Glutamatergic neuron (in vitro differentiated cells): ENCODE measurements around the gene TGFB2. TPM values are rescaled to one million over a fixed set of nuclear protein-coding genes. Genes with fewer than 3 reads are reported as not detected.

Source experiments
- DNase-seq: peaks from one replicate; pipeline ENCODE4 v3.0.0; 2022
- H3K27ac Mint-ChIP-seq: one replicate; pipeline ENCODE4 v1.8.0; 2020; ENCODE audit warnings: mild to moderate bottlenecking, mixed read lengths, inconsistent platforms; ENCODE audit not compliant: unreplicated experiment
- H3K27me3 Mint-ChIP-seq: one replicate; pipeline ENCODE4 v1.8.0; 2020; ENCODE audit warnings: mild to moderate bottlenecking, moderate library complexity, mixed read lengths, inconsistent platforms; ENCODE audit not compliant: unreplicated experiment
- H3K36me3 Mint-ChIP-seq: one replicate; pipeline ENCODE4 v1.8.0; 2020; ENCODE audit warnings: mild to moderate bottlenecking, mixed read lengths, inconsistent platforms; ENCODE audit not compliant: unreplicated experiment
- H3K4me1 Mint-ChIP-seq: one replicate; pipeline ENCODE4 v1.8.0; 2020; ENCODE audit warnings: mild to moderate bottlenecking, low read depth, mixed read lengths, inconsistent platforms; ENCODE audit not compliant: unreplicated experiment
- H3K4me3 Mint-ChIP-seq: one replicate; pipeline ENCODE4 v1.8.0; 2020; ENCODE audit warnings: mild to moderate bottlenecking, mixed read lengths, inconsistent platforms; ENCODE audit not compliant: unreplicated experiment
- H3K9me3 Mint-ChIP-seq: one replicate; pipeline ENCODE4 v1.8.0; 2020; ENCODE audit warnings: mild to moderate bottlenecking, moderate library complexity, mixed read lengths, inconsistent platforms; ENCODE audit not compliant: unreplicated experiment
- total RNA-seq: library from RNA; stranded (reverse); fragmentation: NEBNext Ultra II Directional; extraction: Animal tissue kit (Norgen Biotek cat#: 25700); gene quantifications from one replicate; pipeline ENCODE4 v1.2.1, GENCODE V29; 2021; ENCODE audit not compliant: unreplicated experiment
- TF ChIP-seq, protein P1 (sequence below): fragments of 200-600 bp; sonication (generic); IDR thresholded peaks from one replicate; pipeline ENCODE4 v1.5.0; 2021; ENCODE audit not compliant: partially characterized antibody, unreplicated experiment

Gene TGFB2
- total RNA-seq, 1 donor from 2014 or later = 2.0 TPM

- Mint-ChIP-seq H3K27me3 (no peaks in the 10 kb centered on the region), H3K27ac (no peak overlapping the region), H3K36me3 (no peaks in the 10 kb centered on the region), H3K4me3 (no peak overlapping the region), H3K9me3 (peaks cover 2% of the 10 kb centered on the region), H3K4me1 (peaks cover 7% of the 10 kb centered on the region)
- no peak for DNase-seq
- TF ChIP-seq, protein P1, sequence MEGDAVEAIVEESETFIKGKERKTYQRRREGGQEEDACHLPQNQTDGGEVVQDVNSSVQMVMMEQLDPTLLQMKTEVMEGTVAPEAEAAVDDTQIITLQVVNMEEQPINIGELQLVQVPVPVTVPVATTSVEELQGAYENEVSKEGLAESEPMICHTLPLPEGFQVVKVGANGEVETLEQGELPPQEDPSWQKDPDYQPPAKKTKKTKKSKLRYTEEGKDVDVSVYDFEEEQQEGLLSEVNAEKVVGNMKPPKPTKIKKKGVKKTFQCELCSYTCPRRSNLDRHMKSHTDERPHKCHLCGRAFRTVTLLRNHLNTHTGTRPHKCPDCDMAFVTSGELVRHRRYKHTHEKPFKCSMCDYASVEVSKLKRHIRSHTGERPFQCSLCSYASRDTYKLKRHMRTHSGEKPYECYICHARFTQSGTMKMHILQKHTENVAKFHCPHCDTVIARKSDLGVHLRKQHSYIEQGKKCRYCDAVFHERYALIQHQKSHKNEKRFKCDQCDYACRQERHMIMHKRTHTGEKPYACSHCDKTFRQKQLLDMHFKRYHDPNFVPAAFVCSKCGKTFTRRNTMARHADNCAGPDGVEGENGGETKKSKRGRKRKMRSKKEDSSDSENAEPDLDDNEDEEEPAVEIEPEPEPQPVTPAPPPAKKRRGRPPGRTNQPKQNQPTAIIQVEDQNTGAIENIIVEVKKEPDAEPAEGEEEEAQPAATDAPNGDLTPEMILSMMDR = no peak
These were observed 129.0 kb downstream of the TGFB2 start for GRCh38 chr1:218474128-218474527.

DNA sequence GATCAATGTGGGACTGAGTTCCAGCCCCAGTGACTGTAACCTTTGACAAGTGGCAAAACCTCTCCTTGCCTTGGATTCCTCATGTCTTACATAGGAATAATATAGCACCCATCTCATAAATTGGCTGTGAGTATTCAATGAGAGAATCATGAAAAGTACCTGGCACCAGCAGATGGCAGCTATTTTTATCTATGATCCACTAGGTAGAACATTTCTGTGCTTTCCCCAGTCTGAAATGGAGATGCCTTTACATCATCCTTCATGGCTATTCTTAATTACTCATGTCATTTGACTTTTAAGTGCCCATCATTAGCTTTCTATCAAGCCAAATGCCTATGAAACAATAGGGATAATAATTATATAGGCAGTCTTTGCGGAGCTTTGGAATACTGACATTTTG, 130.1 kb downstream of the TGFB2 start:
- no peak for DNase-seq
- TF ChIP-seq, protein P1 = no peak
- no peaks in the 10 kb centered on the region for H3K36me3 Mint-ChIP-seq
- H3K4me1 Mint-ChIP-seq = peaks cover 7% of the 10 kb centered on the region
- no peaks in the 10 kb centered on the region for H3K27me3 Mint-ChIP-seq
- H3K27ac Mint-ChIP-seq = no peak overlapping the region
- no peak overlapping the region for H3K4me3 Mint-ChIP-seq
- H3K9me3 Mint-ChIP-seq = peaks cover 2% of the 10 kb centered on the region

DNA sequence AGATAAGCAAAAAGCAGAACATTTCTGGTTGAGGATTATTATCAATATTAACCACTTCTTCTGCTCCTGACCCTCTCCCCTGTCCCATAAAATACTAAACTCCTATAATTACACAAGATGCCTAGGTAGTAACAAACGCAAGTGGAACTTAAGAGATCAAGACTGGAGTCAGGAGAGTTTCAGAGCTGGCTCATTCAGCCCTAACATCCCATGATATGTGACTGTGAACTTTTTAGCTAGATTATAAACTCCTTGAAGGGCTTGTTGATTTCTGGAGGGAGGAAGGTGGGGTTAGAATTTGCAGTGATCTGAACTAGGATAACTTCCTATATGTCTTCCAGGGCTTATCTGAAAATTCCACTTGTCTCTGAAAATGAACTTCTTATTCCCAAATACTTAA, 130.6 kb downstream of the TGFB2 start:
- no peak for DNase-seq
- H3K27me3 Mint-ChIP-seq = no peaks in the 10 kb centered on the region
- H3K27ac Mint-ChIP-seq = no peak overlapping the region
- TF ChIP-seq, protein P1 = no peak
- H3K36me3 Mint-ChIP-seq = no peaks in the 10 kb centered on the region
- H3K4me3 Mint-ChIP-seq = no peak overlapping the region
- H3K9me3 Mint-ChIP-seq = peaks cover 2% of the 10 kb centered on the region
- peaks cover 7% of the 10 kb centered on the region for H3K4me1 Mint-ChIP-seq

- Mint-ChIP-seq H3K27ac (no peak overlapping the region), H3K9me3 (peaks cover 2% of the 10 kb centered on the region), H3K36me3 (no peaks in the 10 kb centered on the region), H3K4me3 (no peak overlapping the region), H3K4me1 (peaks cover 7% of the 10 kb centered on the region), H3K27me3 (no peaks in the 10 kb centered on the region)
- TF ChIP-seq, protein P1 = no peak
- no peak for DNase-seq
These were observed 131.2 kb downstream of the TGFB2 start for GRCh38 chr1:218476385-218476784.

DNA sequence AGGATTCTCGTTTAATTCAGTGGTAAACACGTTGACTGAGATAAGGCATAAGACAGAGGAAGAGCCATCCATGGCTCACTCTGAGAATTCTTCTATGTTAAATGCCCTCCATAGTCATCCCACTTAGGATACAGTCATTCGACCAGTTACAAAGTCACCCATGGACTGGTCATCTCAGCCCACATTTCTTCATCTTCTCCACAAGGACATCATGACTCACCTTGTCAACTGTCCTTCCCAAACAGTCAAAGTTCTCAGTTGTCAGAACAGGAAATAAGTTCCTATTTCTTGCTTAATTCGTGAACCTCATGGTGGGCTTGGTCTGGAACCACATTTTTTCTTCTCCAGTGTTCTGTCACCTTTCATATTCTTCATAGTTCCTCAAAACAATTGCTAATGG, 133.2 kb downstream of the TGFB2 start:
- Mint-ChIP-seq H3K4me3 (no peak overlapping the region), H3K9me3 (peaks cover 2% of the 10 kb centered on the region), H3K27me3 (no peaks in the 10 kb centered on the region), H3K4me1 (peaks cover 2% of the 10 kb centered on the region), H3K27ac (no peak overlapping the region), H3K36me3 (no peaks in the 10 kb centered on the region)
- TF ChIP-seq, protein P1 = no peak
- no peak for DNase-seq
